HG02571 (cell line): Measurements from ENCODE around the gene TUBB1.
"Not testable (repeated sequence)": the region's sequence is repeated elsewhere in the genome, so short reads cannot be mapped to it uniquely, and the experiment has no call there.

Experiments
- ATAC-seq: cut with Tn5 transposase; IDR thresholded peaks from one replicate; pipeline ENCODE4 v1.9.1; 2021; ENCODE audit warnings: mild to moderate bottlenecking, moderate library complexity; ENCODE audit not compliant: unreplicated experiment

The TUBB1 gene

GRCh38 chr20:59040667-59041066, 21.4 kb downstream of the TUBB1 start:
- no peak for ATAC-seq

DNA sequence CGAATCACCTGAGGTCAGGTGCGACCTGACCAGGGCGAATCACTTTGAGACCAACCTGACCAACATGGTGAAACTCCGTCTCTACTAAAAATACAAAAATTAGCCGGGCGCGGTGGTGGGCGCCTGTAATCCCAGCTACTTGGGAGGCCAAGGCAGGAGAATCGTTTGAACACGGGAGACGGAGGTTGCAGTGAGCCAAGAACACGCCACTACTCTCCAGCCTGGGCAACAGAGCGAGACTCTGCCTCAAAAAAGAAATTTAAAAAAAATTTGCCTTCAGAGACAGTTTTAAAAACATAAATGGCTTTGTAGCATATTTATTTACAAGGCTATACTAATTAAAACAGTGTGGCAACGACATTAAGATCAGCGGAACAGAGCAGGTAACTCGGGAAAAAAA, 22.3 kb downstream of the TUBB1 start:
- not testable (repeated sequence) for ATAC-seq

DNA sequence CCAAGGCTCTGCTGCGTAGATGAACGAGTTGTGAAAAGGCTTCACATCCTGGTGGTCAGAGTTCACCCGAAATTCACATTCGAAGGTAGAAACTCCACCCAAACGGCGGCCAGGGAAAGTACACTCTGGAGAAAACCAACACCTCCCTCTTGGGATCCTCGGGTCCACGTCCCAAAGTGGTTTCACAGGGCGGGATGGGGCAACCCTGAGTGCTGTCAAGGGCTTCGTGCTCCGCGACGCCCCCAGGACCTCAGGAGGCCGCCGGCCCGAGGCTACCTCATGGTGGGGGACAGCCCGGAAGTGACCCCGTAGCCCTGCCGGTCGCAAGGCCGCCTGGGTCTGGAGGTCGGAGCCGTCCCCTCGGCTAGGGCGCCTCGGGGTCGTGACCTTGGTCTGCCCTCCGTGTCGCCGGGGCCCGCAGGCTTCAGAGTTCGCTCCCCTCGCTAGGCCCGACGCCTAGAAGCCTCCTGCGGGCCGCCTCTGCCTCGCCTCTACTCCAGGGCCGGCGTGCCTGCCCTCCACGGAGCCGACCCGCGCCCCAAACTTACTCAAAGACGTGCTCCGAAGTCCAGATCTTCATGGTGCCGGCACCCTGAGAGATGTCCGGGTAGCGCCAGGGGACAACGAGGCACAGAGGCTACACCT, 23.0 kb downstream of the TUBB1 start, which contains the start of gene PRELID3B:
TSS of gene PRELID3B (minus strand) at position 636 of the 645 bp plus-strand sequence. CDS start at position 580, 56 bp downstream.
- ATAC-seq, result peak; percentile 27

DNA sequence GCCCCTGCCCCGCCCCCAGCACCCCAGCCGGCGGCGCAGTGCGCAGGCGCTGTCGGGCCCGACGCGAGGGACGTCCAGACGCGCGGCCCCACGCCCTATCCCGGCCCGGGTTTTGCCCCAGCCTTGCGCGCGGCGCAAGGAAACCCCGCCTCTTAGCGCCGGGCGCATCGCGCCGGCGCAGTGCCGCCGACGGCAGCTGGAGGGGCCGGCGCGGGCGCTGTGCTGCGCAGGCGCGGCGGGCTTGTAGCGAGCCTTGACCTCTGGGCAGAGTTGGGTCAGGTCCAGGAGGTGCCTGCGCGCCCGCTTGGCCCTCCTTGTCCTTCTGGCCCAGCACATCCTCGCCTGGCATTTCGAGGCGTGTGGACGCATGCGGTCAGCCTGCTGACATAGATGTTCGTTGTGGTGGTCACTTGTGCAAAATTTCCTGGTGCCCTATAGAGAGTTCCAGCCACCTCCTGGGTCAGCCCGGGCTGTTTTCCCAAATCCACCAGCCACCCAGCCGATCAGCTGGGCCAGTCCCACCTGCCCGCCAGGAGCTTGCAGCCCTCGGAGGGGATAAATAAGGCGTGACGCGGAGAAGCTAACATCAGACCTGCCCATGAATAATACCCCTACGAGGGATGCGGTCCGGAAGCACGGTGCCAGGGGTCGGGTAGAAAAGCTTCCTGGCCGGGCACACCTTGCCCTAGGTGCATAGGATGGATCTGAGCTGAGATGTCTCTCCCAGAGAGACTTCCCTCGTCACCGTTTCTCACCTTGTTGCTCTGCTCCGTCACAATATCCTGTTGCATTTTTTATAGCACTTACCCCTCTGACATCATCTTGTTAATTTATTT, 23.8 kb downstream of the TUBB1 start:
- ATAC-seq, result peak; percentile 92

- no peak for ATAC-seq
Observed at GRCh38 chr20:59043698-59044097, 24.5 kb downstream of the TUBB1 start.

- ATAC-seq, result no peak
Observed at GRCh38 chr20:59044295-59044694, 25.1 kb downstream of the TUBB1 start.

GRCh38 chr20:59044796-59045195, 25.6 kb downstream of the TUBB1 start:
- ATAC-seq, result no peak

GRCh38 chr20:59046862-59047261, 27.6 kb downstream of the TUBB1 start:
- ATAC-seq, result no peak

- ATAC-seq, result no peak
Observed at GRCh38 chr20:59047938-59048680, 28.9 kb downstream of the TUBB1 start.

DNA sequence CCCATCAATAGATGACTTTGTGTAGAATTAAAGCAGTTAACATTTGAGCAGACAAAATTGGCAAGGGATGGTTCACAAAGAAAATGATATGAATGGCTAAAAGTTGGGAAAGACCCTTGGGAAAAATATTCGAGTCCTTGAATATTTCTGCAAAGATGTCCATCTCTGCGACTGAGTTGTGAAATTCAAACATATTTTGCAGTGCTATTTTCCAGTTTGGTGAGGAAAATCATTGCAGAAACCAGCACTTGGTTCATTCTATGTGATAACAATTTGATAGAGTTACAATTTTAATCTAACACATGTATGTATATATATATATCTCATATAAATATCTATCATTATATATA, 29.4 kb downstream of the TUBB1 start:
- ATAC-seq, result no peak

GRCh38 chr20:59050437-59050836, 31.2 kb downstream of the TUBB1 start:
- no peak for ATAC-seq

GRCh38 chr20:59051666-59052185, 32.5 kb downstream of the TUBB1 start:
- ATAC-seq, result no peak

- no peak for ATAC-seq
Observed at GRCh38 chr20:59055302-59055701, 36.1 kb downstream of the TUBB1 start.

- no peak for ATAC-seq
Observed at GRCh38 chr20:59062081-59062480, 42.9 kb downstream of the TUBB1 start.

DNA sequence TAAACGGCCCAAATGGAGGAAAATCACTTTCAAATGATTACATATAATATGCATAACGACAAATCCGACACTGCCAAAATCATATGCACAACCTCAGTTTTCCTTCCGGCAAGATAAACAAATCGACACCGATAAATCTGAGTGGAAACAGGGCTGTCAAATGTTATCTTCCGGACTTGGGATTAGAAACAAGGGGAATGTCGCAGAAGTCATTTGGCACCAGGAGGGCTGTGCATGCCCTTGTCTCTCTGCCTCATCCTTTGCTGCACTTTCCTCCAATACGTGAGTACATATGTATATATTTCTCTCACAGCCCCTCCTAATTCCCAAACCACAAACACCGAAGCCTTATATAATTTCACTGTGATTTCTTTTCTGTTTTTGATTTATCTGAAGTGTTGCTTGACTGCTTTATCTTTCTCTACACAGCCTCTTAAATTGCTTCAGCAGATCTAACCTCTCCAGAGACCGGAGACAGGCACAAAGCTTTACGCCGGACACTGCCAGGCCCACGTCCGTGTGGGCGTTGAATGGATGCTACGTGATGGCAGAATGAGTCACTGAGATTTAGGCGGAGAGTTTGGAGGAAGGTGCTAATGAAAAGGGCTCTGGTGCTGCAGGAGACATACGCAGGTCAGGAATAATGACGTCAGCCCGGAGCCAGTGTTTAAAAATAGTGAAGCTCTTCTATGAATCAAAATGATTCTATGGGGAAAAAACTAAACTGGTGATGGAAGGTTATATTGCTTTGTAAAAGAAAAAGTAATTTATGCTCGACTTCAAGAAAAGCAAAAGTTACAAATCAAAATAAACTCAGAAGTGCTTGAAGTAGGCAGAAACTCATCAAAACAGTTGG, 44.4 kb downstream of the TUBB1 start:
- no peak for ATAC-seq

DNA sequence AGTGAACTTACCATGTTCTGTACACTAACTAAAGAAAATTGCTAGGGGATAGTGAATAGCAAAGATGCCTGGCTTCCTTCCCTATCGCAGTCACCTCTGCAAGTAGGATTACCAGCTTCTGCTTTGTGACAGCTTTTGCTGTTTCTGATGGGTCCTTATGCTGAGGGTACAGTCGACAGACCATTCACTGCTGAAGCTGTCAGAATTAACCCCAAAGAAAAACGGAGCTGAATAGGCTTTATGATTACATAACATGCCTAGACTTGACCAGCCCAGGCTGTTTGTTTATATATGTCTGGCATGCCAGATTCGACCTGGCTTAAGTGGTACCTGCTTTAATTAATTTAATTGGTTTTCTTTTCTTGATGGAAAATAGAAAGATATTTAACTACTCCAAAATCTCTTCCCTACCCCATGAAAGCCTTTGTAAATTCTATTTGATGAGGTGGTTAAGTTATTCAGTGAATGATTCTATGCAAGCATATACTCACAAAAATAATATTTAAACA, 45.0 kb downstream of the TUBB1 start:
- no peak for ATAC-seq

DNA sequence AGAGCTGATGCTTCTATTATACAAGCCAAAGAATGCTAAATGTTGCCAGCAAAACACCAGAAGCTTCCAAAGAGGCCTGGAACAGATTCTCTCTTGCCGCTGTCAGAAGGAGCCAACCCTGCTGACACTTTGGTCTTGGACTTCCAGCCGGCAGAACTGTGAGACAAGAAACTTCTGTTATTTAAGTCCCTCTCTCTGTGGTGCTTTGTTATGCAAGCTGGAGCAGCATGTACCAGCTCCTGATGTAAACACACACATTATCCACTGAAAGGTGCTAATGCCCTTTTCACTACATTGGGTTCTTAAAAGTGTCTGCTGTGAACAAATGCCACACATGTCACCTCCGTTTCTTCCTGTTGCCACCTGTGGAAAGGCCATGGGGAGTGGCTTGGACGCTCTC, 49.3 kb downstream of the TUBB1 start:
- no peak for ATAC-seq

DNA sequence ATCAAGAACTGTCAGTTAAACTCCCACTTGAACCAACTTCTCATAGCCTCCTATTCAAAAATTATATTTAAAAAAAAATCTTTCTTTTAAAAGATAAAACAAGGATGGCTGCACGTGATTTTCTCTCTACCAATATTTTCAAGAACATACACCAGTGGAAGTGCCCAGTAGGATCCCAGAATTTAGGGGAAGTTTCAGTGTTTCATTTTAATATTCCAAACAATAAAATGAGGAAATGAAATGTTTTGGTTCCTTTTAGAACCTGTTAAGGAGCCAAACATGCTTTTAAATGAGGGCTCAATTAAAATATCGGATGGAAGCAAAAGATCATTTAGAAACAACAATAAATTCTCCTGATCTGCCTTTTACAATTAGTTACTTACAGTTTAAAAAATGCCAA, 49.8 kb downstream of the TUBB1 start:
- ATAC-seq, result no peak

- ATAC-seq, result no peak
Observed at GRCh38 chr20:59071216-59071615, 52.0 kb downstream of the TUBB1 start.

GRCh38 chr20:59073582-59073981, 54.4 kb downstream of the TUBB1 start:
- ATAC-seq, result no peak
